ENCODE measurements around the gene C17orf78. TPM values are rescaled to one million over a fixed set of nuclear protein-coding genes. Genes with fewer than 3 reads are reported as not detected.

C17orf78 gene
- total RNA-seq, 1 experiment from 2014 or later: not detected

- BruUV-seq (replicated peaks): no TSS peak
- DNase-seq (ENCODE audit: unreplicated experiment): peak; percentile 70
- H3K27me3 Mint-ChIP-seq (ENCODE audit: insufficient read depth, unreplicated experiment): no peaks in the 10 kb centered on the region
- ChIA-PET CTCF (interaction anchor here (1.3 to 1.4 kb wide), 2 partner anchors 11 to 16 kb away, joined by 3 to 4 read pairs; no protein-coding TSS in a partner anchor), POLR2A (interaction anchor here (0.6 to 6.0 kb wide), 16 partner anchors 10 to 1467 kb away, joined by 3 to 27 read pairs (median 4); partner anchors contain the start of gene CWC25)
- H3K9me3 Mint-ChIP-seq (ENCODE audit: unreplicated experiment): no peaks in the 10 kb centered on the region
- intact Hi-C loops (cut with micrococcal nuclease): loop anchor here (2.0 kb wide), 2 partner anchors 15 to 81 kb away; no protein-coding TSS in a partner anchor
- peaks cover 31% of the 10 kb centered on the region for H3K4me1 Mint-ChIP-seq (ENCODE audit: insufficient read depth, unreplicated experiment)
- TF ChIP-seq, protein P1, sequence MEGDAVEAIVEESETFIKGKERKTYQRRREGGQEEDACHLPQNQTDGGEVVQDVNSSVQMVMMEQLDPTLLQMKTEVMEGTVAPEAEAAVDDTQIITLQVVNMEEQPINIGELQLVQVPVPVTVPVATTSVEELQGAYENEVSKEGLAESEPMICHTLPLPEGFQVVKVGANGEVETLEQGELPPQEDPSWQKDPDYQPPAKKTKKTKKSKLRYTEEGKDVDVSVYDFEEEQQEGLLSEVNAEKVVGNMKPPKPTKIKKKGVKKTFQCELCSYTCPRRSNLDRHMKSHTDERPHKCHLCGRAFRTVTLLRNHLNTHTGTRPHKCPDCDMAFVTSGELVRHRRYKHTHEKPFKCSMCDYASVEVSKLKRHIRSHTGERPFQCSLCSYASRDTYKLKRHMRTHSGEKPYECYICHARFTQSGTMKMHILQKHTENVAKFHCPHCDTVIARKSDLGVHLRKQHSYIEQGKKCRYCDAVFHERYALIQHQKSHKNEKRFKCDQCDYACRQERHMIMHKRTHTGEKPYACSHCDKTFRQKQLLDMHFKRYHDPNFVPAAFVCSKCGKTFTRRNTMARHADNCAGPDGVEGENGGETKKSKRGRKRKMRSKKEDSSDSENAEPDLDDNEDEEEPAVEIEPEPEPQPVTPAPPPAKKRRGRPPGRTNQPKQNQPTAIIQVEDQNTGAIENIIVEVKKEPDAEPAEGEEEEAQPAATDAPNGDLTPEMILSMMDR (IDR thresholded peaks at IDR 0.05; ENCODE audit: unreplicated experiment): no peak
- H3K36me3 Mint-ChIP-seq (ENCODE audit: insufficient read depth, unreplicated experiment): peaks cover 9% of the 10 kb centered on the region
- peak overlapping the region; percentile 64 for H3K27ac Mint-ChIP-seq (ENCODE audit: low read depth, unreplicated experiment)
- H3K4me3 Mint-ChIP-seq (ENCODE audit: unreplicated experiment): peak overlapping the region; percentile 94
Measured at GRCh38 chr17:37358098-37358829, 17.5 kb upstream of the C17orf78 start.

DNA sequence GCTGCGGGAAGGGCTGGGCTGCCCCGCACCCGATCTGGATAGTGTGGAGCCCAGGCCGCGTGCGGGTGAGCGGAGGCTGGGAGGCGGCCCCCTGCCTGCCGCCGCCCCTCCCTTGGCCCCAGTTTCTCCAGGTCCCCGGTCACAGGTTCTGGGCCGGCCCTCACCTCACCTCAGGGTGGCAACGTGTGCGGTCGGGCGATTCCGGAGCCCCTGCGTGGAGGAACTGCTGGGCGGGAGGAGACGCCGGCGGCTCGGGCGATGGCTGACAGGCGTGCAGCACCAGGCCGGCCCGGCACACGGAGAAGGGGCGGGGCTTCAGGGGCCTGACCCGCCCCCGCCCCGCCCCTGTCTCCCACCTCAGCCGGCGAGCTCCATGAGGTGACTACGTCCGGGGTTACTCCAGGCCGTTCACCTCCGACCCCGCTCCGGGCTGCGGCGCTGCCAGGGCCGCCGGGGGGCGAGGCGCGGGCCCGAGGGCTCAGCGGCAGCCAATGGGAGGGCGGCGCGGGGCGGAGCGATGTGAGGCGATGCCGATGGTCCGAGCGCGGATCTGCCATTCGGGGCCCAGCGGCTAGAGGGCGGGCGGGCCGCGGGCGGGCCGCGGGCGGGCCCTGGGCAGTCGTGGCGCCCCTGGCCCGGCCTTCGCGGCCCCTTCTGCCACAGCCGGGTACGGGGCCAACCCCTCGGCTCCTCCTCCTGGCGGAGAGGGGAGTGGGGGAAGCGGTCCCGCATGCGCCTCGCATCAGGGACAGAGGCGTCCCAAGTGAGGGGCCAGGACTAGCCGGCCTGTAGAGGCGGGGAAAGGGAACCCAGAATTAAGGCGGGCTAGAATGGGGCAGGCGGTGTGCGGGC, 16.7 kb upstream of the C17orf78 start:
- intact Hi-C loops (cut with micrococcal nuclease): loop anchor here (2.0 kb wide), 2 partner anchors 14 to 82 kb away; no protein-coding TSS in a partner anchor
- DNase-seq (ENCODE audit: unreplicated experiment): peak; percentile 96
- BruUV-seq (replicated peaks): no TSS peak
- POLR2A ChIA-PET: interaction anchor here (0.6 to 6.0 kb wide), 17 partner anchors 9 to 1466 kb away, joined by 3 to 27 read pairs (median 4); partner anchors contain the start of gene CWC25
- CTCF ChIA-PET: interaction anchor here (0.6 to 1.4 kb wide), 3 partner anchors 12 to 202 kb away, joined by 3 to 4 read pairs (median 3); no protein-coding TSS in a partner anchor
- Mint-ChIP-seq H3K36me3 (ENCODE audit: insufficient read depth, unreplicated experiment) (peaks cover 7% of the 10 kb centered on the region), H3K27me3 (ENCODE audit: insufficient read depth, unreplicated experiment) (no peaks in the 10 kb centered on the region), H3K27ac (ENCODE audit: low read depth, unreplicated experiment) (peak overlapping the region; percentile 73), H3K4me3 (ENCODE audit: unreplicated experiment) (peak overlapping the region; percentile 94), H3K4me1 (ENCODE audit: insufficient read depth, unreplicated experiment) (peaks cover 31% of the 10 kb centered on the region), H3K9me3 (ENCODE audit: unreplicated experiment) (no peaks in the 10 kb centered on the region)
- TF ChIP-seq, protein P1 (IDR thresholded peaks at IDR 0.05; ENCODE audit: unreplicated experiment): peak; percentile 23

DNA sequence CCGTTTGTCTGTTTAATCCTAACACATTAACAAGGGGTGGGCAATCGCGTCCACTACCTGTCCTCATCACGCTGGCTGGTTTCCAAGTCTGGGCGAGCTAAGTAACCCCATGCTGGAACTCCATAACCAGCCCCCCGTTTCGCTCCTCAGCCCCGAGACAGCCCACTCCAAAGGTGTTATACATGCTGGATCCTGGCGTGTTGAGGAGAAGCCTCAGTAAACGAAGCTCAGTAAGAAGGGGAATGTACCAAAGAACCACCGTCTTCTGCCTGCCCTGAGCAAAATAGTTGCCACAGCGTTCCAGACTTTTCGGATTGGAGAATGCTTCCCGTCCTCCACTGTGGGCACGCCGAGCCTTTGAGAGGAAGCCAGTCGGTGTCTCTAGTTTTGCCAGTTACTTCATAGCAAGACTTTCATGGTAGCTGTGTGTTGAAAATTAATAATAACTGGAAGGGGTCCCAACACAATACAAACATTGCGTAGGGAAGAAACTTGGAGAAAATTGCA, 16.1 kb upstream of the C17orf78 start:
- TF ChIP-seq, protein P1 (IDR thresholded peaks at IDR 0.05; ENCODE audit: unreplicated experiment): no peak
- Mint-ChIP-seq H3K27me3 (ENCODE audit: insufficient read depth, unreplicated experiment) (no peaks in the 10 kb centered on the region), H3K4me1 (ENCODE audit: insufficient read depth, unreplicated experiment) (peaks cover 31% of the 10 kb centered on the region), H3K27ac (ENCODE audit: low read depth, unreplicated experiment) (peak overlapping the region; percentile 73), H3K36me3 (ENCODE audit: insufficient read depth, unreplicated experiment) (peaks cover 7% of the 10 kb centered on the region), H3K9me3 (ENCODE audit: unreplicated experiment) (no peaks in the 10 kb centered on the region), H3K4me3 (ENCODE audit: unreplicated experiment) (peak overlapping the region; percentile 94)
- intact Hi-C loops (cut with micrococcal nuclease): loop anchor here (2.0 kb wide), 2 partner anchors 13 to 83 kb away; no protein-coding TSS in a partner anchor
- no peak for DNase-seq (ENCODE audit: unreplicated experiment)
- BruUV-seq (replicated peaks): TSS peak; percentile 50
- CTCF ChIA-PET: interaction anchor here (0.6 to 1.3 kb wide), 3 partner anchors 13 to 201 kb away, joined by 3 to 5 read pairs (median 4); no protein-coding TSS in a partner anchor
- POLR2A ChIA-PET: interaction anchor here (0.6 to 6.0 kb wide), 9 partner anchors 13 to 814 kb away, joined by 3 to 27 read pairs (median 4); no protein-coding TSS in a partner anchor
